HG03135 (cell line): Measurements from ENCODE around the gene KCNMB2.

ENCODE experiments used
- ATAC-seq: cut with Tn5 transposase; IDR thresholded peaks from one replicate; pipeline ENCODE4 v1.9.1; 2021; ENCODE audit warnings: mild to moderate bottlenecking, moderate library complexity; ENCODE audit not compliant: unreplicated experiment

The KCNMB2 gene

DNA sequence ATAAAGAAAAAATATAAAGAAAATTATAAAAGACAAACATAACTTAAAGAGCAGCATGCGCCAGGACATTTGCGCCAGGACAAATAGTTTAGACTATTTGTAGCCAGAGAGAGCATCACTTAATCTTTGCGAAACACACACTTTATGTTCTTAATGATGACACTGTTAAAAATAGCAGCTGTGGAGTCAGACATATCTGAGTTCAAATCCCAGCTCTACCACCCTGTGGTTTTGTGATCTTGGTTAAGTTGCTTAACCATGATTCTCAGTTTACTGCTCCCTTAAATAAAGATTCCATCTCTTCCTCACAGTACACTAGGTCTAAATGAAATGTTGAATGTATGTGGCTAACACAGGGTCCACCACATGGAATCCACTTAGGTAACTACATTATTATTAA is 31.4 kb downstream of the KCNMB2 start:
- ATAC-seq = no peak

DNA sequence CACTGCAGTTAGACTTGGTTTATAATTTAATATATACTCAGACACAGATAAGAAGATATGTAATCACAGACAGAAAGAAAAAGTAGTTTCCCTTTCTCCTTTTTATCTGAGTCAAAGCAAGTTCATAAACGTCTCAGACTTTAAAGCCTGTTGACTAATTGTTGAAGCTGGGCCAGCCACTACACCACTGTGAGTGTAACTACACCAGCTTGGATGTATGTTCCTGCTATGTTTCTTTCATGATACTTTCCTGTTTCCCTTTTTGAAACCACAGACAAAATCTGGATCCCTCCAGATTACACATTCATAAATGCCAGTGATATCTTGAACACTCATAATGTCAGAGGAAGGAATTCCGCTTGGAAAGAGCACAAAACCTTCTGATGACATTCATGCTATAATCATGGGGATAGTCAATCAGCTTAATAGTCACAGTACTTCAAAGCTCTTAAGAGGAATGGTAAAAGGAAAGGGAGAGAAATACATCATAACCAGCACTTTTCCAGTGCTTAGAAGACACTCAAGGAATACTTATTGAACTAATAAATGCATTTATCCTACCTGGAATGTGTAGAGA is 32.0 kb downstream of the KCNMB2 start:
- ATAC-seq = no peak

DNA sequence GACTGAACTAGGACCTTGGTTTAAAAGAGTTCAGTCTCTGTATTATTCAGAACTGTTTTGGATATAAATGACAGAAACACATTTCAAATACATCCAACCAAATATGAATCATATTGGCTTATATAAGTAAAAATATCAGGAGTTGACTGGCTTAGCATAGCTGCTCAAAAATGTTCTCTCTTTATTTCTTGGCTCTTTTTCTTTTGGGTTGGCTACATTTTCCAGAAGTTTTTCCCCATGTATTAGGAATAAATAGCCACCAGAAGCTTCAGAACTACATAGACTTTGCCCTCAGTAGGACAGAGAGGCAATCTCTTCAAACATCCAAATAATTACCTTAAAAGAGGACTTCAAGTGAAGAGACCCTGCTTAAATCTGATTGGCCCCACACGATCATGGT is 32.7 kb downstream of the KCNMB2 start:
- ATAC-seq = no peak

DNA sequence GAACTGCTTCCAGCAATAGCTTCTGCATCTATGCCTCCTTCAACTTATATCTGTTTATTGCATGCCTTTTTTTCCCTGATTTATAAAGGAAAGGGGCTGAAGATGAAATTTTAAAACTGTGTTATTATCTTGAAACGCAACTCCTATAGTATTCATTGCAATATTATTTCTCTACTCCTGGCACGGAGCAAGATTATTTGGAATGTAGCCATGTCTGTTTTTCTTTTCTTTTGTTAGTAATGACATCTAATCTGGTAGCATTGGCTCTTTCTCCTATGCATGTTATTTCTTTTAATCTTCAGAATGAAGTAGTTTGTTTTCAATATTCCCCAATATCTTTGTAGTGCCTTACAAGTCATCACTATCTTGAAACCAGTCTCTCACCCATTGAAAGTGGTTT is 33.6 kb downstream of the KCNMB2 start:
- no peak for ATAC-seq

DNA sequence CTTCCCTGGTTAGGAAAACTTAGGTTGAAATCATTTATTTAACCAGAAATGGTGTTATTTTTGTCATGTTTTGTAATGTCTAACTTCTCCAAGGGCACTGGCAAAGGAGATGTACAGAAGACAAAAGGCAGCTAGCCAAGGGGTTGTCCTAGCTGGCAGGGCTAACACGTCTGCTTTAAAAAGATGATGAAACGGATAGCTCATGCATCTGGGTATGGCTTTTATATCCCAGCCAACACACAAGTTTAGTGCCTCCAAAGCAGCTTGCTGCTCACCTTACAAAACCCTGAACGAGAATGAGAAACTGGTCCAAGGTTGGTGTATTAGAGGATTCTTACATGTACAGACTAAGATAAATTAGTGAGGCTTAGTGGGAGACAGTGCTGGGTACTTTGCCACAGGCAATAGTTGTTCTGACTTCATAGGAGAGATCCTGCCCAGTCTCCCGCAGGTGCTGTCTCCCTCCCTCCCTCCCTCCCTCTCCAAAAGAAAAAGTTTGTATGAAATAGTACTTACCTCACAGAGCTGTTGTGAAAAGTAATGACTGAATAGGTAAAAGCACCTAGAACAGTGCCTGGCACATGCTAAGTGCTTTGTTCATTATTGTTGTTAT is 47.8 kb downstream of the KCNMB2 start:
- ATAC-seq = no peak

DNA sequence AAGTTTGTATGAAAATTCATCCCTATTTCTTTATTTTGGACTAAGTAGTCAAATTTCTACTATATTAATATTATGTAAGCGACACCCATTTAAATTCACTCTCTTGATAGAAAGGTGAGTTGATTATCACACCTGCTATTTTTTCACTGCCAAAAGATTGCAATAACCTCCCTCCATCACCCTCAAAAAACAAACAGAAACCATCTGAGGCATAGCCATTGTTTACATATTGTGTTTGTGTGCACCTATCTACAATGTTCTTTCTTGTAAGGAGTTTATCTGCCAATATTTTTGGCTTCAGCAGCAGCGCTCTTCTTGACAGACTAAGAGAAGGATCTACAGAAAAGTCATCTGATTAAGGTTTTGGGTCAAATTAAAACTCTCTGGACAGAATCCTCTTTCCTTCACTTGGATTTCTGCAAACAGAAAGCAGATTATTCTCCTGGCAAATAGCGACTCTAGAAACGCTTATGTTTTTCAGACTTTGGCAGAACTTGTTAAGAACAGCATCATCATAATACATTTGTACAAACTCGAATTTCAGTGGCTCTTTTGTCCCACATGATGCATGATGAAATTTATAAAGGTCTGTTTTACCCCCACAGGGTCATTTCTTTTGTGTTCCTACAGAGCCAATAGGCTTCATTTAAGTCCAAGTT is 48.6 kb downstream of the KCNMB2 start:
- no peak for ATAC-seq

DNA sequence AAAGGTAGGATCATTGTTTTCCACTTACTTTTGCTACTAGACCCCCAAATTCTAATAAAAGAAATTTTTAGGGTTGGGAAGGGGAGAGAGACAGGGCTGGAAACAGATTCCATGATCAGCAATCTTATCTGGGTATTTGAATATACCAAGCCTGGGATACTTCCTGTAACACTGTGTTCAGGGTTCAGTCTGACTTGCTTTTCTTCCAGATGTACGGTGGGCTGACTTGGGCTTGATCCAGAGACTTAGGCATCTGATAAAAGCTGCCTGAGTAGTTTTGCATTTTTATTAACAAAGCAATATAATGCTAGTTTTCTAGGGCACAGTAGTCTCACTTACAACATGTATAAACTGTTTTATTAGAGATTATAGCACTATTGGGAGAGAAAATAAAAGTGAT is 49.2 kb downstream of the KCNMB2 start:
- no peak for ATAC-seq

DNA sequence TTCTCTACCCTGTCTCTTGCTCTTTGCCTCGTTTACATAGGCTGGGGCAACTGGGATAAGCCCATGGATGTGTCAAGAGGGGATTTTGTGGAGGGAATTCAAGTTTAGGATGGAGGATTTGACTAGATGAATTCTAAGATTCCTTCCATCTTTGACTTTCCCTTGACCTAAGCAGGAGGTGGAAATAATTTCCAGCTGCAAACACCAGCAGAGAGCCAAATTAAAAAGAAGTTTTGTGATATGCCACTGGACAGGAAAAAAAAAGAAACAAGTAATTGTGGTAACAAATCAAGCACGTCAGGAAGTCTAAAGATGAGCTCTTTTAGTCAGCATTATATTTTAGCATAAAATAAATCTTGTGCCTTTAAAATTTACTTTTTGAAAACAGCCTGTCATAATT is 49.8 kb downstream of the KCNMB2 start:
- no peak for ATAC-seq

DNA sequence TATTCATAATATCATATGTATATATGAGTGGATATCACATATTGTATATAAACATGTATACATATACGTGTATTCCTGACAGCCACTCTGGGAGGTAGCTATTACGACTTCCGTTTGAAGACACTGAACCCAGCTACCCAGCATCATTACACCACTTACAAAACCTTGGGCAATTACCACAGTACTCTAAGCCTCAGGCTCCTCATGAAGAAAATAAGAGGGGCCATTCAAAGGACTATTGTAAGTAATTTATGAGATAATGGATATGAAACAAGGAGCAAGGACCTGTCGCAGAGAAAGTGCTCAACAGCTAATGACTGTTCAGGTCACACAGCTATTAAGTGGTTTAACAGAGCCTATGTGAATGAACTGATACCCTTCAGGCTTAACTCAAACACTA is 52.4 kb downstream of the KCNMB2 start:
- ATAC-seq = no peak

DNA sequence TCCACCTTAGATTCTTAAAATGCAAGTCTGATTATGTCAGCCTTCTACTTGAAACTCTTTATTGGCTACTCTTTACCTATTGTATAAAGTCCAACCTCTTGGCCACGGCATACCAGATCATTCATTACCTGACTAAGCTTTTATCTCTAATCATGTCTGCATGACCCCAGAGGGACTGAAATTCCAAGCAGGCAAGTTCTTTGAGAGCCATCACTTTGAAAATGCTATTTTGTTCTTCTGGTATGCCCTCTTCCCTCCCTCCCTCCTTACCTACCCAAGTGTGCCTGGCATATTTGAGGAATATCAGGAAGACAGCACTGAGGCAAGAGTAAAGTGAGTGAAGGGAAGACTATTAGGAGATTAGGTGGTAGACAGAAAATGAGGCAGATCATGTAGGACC is 57.5 kb downstream of the KCNMB2 start:
- ATAC-seq = no peak

DNA sequence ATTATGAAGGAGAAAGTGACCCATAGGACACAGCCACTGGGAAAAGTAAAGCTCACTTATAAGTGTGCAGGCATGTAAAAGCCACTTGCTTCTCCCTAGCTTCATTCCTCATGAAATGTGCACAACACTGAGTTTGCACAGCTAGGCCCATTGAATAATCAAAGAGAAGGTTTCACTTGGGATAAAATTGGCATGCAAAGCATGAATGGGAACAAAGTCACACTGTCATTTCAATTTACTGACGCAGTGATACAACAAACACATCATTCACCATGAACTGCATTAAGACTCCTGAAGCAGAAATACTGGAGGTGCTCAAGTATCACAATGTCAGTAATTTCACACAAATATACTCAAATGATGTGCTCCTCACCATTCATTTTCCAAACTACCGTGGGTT is 61.1 kb downstream of the KCNMB2 start:
- no peak for ATAC-seq

DNA sequence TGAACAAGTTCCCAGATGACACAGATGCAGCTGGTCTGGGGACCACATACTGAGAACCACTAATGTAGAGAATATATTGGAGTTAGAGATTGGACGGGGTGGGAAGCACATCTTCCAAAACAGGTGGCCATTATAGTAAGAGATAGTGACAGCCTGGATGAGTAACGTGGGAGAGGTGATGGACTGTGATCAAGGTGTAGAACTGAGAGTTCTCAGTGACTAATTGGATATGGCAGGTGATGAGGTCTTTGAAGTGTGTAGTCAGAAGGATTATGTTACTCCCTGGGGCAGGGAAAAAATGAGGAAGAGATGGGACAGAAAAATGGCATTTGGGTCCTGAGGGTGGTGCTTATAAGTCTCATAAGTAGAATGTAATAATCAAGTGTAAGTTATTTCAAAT is 66.6 kb downstream of the KCNMB2 start:
- no peak for ATAC-seq

DNA sequence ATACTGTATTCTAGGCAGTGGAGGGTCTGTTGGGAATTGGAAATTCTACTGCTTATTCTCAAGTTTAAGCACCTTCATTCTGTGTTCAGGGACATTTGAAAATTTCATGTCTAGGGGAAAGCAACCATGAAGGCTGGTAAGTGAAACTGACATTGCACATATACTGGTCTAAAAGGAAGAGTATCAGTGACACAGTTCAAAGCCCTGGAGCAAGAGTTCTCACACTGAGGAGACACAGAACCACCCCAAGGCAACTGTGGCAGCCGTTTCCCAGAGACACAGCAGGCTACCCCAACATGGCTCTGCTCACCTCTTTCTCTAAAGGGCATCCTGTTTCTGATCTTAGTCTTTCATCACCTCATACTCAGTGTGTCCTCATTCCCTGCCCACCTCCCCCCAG is 67.5 kb downstream of the KCNMB2 start:
- no peak for ATAC-seq

DNA sequence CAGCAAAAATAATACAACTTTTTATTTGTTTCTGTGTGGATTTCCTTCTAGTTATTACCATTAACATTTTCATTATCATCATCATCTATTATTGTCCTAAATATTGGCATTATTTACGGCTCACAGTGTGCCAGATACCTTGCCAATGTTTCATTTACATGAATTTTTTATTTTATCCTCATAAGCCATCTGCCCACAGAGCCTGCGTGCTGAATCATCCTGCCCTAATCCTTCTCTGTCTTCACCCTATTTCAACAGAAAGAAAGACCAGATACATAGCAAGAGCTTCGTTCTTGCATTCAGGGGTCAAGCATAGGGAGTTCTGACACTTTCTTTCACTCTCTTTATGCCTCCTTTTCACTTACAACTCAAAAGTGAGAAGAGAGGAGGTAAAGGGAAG is 82.0 kb downstream of the KCNMB2 start:
- no peak for ATAC-seq

DNA sequence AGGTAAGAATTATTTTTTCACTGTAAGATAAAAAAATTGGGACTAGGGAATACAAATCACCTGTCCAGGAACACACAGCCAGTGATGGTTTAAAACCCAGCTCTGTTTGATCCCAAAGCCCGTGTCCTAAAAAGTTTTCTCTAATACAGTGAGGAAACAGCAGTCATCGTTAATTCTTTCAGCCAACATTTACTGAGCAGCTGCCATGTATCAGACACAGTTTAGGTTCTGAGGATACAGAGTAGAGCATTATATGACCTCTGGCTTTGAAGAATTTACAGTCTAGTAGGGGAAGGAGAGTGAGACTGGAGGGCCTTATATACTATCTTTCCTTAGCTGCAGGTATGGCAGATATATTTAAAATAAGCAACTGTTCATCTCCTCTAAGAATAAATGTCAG is 82.7 kb downstream of the KCNMB2 start:
- ATAC-seq = no peak

DNA sequence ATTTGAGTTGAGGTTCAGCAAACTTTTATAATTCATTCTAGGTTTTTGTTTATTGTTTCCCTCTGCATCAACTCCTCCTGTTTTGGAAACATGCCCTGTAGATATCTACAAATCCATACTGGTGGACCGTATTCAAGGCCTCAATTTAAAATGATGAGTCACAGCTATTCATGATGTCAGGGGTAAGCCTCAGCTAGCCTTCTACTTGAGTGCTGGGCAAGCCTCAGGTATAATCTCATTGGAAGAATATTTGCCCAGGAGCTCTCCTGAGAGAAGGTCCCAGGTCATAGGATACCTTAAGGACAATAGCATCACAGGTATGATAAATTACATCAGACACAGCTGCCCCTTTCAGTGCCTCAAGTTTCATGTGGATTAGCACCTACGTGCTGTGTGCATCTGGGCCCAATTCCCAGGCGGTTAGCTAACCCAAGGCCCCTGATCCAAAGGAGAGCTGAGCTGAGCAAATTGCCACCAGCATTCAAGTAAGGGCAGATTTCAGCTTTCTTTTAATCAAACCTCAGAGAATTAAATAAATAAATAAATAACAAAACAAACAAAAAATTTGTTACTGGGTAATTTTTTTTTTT is 87.5 kb downstream of the KCNMB2 start:
- no peak for ATAC-seq

DNA sequence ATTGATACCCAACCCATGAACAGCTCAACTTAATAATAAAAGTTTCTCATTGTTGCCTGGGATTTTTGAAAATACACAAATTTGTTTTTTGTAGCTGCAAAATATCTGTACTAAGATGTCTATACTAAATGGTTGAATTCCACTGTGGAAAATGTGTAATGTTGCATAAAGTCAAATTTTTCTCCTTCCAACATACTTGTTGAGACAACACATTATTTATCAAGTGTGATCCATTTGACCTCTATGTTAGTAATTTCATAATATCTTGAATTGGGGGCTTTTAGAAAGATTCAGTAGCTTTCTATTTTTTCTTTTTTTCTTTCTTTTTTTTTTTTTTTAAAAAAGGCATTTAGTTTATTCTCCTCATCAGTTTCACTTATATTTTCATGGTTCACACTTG is 88.0 kb downstream of the KCNMB2 start:
- no peak for ATAC-seq

DNA sequence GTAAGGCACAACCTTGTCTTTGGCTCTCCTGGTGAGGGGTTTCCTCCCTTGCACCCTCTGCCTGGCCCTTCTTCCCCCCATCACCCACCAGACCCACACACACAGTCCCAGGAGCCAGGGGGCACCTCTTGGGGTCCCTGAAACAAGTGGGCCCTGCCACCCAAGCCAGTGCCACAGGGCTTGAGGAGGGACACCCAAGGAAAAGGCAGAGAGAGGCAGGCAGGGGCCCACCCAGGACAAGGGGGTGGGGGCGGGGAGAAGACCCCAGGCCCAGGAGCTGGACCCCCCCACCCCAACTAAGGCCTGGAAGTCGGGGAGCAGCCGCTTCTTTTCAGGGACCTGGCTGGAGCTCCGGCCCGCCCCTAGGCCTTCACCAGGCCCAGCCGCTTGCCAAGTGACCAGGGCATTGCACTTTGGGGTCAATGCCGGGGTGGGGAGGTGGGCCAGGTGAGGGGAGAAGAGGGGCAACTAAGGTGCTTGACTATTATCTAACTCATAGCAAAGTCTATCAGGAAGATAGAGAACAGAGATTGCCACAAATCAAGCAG is 88.9 kb downstream of the KCNMB2 start:
- ATAC-seq = no peak

DNA sequence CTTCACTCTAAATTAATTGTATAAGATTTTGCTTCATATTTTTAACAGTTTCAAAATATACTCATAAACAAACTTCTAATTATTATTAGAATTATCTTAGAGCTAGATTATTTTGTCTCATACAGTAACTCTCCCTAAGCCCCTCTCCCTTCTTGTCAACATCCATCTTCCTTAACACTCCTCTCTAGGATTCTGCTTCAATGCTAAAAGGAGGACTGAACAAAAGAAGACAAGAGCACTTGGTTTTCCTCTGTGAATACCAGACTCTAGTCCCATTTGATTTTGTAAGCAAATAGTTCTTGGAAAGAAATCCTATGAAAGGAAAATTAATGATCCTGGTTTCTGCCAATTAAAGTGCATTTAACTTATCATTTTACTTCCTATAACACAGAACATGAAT is 91.8 kb downstream of the KCNMB2 start:
- no peak for ATAC-seq

DNA sequence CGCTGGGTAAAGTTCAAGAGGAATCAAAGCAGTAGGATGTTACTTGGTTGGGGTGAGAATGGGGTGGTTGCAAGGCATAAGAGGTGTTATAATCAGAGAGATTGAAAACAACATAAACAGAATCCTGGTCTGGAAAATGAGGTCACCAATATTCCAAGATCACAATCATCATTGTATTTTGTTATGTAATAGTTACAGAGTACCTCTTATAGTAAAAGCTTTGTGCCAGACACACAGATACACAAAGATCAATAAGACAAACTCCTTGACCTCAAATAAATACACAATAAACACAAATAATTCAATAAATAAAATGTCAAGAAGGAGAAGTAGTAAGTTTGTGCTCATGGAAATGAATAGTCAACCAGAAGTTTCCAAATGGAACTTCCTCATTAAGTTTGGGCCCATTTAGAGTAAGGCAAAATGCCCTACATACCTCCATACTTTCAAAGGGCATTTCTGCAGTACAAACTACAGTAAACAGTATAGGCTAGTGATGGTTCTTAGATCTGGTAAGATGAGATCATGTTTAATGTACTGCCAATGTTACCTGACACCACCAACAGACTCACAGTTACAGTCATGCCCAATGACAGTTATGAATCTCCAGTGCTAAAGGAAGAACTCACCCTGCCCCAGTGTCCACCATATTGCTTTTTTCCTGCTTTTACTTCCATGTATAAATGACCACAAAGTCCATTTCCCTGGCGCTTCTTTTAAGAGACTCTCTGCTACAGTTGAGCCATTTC is 93.4 kb downstream of the KCNMB2 start:
- ATAC-seq = no peak

DNA sequence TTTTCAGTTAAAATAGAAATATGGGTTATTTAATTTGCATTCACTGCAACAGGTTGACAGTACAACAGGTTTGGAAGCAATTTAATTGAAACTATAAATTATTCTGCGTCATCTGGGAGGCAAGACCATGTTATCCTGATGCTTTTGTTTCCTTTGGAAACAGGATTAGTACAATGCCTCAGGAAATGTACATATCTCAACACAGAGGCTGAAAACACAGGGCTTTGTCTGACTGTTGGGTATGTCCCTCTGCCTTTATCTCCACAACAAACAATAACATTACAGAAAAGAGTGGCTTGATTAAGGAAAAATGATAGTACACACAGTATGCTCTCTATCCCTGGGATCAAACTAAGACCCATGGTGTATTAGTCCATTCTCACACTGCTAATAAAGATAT is 95.7 kb downstream of the KCNMB2 start:
- no peak for ATAC-seq
